LNCAP (cell line): Measurements from ENCODE around the gene SPANXN4.

ENCODE experiments used
- CTCF ChIP-seq: fragments of 450-650 bp; IDR thresholded peaks from 2 replicates; pipeline ENCODE4 v1.5.1; 2017; ENCODE audit warnings: mild to moderate bottlenecking

SPANXN4 gene

DNA sequence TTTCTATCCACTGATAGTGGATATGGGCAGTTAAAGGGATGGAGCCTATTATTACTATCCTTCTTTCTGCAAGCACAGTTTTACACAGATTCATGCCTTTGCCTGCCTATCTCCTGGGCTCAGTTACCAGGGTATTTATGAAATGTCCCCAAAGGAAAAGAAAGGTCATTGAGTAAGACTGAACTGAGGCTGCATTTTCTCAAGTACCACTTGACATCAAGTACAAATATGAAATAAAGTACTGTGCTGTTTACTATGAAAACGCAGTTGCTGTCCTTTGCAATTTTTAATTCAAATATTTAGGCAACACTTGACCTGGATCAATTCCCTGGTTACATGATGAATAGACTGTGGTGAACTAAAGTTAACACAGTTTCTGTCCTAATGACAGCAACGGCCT is 23.5 kb upstream of the SPANXN4 start:
- no peak for TF ChIP-seq CTCF

DNA sequence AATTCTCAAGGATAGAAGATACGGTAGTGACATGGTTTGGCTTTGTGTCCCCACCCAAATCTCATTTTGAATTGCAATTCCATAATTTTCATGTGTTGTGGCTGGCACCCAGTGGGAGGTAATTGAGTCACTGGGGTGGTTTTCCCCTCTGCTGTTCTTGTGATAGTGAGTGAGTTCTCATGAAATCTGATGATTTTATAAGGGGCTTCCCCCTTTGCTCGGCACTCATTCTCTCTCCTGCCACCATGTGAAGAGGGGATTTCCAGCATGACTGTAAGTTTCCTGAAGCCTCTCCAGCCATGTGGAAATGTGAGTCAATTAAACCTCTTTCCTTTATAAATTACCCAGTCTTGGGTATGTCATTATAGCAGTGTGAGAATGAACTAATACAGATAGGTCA is 8.5 kb upstream of the SPANXN4 start:
- TF ChIP-seq CTCF, result no peak

DNA sequence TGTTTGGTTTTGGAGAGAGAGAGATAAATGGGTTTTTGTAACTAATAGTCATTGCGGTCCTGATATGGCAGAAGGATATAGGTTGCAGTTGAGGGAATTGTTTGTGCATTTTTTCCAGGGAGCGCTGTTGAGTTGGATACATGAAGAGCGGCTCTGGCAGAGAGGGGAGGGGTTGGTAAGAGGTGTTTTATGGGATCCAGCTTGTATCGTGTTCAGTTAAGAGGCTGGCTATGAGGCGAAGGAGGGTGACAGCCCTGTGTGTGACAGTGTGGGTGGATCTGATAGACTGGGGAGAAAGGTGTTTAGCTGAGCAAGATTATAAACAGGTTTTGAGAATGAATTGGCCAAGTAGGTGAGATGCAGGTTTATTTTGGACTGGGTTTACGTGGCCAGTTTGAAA is 1.5 kb downstream of the SPANXN4 start:
- no peak for TF ChIP-seq CTCF

DNA sequence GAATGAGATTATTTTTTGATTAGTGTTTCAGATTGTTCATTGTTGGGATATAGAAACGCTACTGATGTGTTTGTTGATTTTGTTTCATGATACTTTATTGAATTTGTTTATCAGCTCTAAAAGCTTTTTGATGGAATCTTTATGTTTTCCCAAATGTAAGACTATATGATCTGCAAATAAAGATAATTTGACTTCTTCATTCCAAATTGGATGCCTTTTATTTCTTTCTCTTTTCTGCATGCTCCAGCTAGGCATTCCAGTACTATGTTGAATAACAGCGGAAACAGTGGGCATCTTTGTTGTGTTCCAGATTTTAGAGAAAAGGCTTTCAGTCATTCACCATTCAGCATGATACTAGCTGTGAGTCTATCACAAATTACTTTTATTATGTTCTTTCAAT is 21.8 kb downstream of the SPANXN4 start:
- no peak for TF ChIP-seq CTCF

DNA sequence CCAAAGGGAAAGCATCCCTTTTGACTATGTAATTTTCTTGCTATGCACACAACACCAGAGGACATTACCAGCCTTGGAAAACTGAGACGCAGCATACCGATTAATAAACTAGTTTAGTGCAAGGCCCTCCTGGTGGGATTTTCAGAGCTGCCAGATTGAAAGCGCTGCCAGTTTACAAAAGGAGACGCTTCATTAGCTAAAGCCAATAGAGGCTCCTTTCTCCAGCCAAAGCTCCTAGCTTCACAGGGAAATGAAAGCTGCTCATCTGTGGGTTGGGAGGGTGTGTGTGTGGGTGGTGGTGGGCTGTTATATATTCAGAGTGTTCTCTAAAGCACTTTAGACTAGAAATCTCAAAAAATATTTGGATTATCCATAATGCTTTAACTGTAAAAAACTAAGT is 32.4 kb downstream of the SPANXN4 start:
- TF ChIP-seq CTCF, result no peak

DNA sequence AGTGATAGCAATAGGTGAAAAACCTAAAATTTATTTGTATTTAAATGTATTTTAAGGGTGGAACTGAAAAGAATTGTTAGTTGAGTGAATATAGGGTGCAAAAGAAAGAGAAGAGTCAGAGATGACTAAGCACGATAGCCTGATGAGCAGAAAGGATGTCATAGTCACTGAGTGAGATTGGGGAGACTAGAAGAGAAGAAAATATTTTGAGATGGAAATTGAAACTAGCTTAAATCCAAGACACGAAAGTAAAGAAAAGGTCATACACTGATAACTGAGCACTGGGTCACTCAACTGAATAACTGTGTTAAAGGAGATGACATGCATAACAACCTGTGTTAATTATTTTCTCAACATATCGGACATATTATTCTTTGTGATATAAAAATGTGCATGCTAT is 55.5 kb downstream of the SPANXN4 start:
- no peak for TF ChIP-seq CTCF

- no peak for TF ChIP-seq CTCF
Measured at GRCh38 chrX:143082537-143082936, 56.8 kb downstream of the SPANXN4 start.
